K562 (cell line): Measurements from ENCODE around the gene ACOT9. TPM values are rescaled to one million over a fixed set of nuclear protein-coding genes. Genes with fewer than 3 reads are reported as not detected.

ENCODE experiments used
- ARID4B ChIP-seq: sonication (generic); formaldehyde crosslinking; IDR thresholded peaks from 2 replicates; pipeline ENCODE4 v1.8.0; 2022; ENCODE audit warnings: mild to moderate bottlenecking, missing genetic modification reagents
- CBX3 ChIP-seq, 2 experiments: IDR thresholded peaks; 1 replicate in 1 of 2; 2 replicates in 1 of 2; pipeline ENCODE4 v1.6.1; 2012; ENCODE audit warnings: inconsistent platforms in 2 of 2, low read length in 2 of 2, borderline replicate concordance in 1 of 2, control low read depth in 1 of 2
- CTCF ChIP-seq, 3 experiments: IDR thresholded peaks in 2 of 3; conservative IDR thresholded peaks in 1 of 3; 2 replicates each; pipeline ENCODE4 v1.5.1; 2011 to 2012; ENCODE audit warnings: low read length in 3 of 3, mild to moderate bottlenecking in 3 of 3, control low read depth in 2 of 3, improper control_type of control experiment in 1 of 3, inconsistent platforms in 1 of 3, low read depth in 1 of 3, mixed read lengths in 1 of 3, moderate library complexity in 1 of 3; ENCODE audit not compliant: insufficient read depth in 2 of 3
- GTF2B ChIP-seq: IDR thresholded peaks from 2 replicates; pipeline ENCODE4 v1.6.1; 2011; ENCODE audit not compliant: insufficient read length; ENCODE audit errors: extremely low read depth
- HINFP ChIP-seq: fragments of 450-650 bp; conservative IDR thresholded peaks from 2 replicates; pipeline ENCODE4 v1.6.1; 2016; ENCODE audit warnings: missing genetic modification characterization, low read depth, mild to moderate bottlenecking, control low read depth, missing compliant biosample characterization
- HNRNPUL1 ChIP-seq: fragments of 200-400 bp; formaldehyde crosslinking; IDR thresholded peaks from 2 replicates; pipeline ENCODE4 v1.6.1; 2017; ENCODE audit warnings: low read length
- JUND ChIP-seq, 2 experiments: IDR thresholded peaks; 2 replicates in 1 of 2; 3 replicates in 1 of 2; pipeline ENCODE4 v1.6.1; 2011; ENCODE audit warnings: borderline replicate concordance in 2 of 2, low read depth in 2 of 2, low read length in 2 of 2, improper control_type of control experiment in 1 of 2, missing biosample characterization in 1 of 2, missing genetic modification characterization in 1 of 2, missing genetic modification reagents in 1 of 2
- LCOR ChIP-seq: sonication (generic); formaldehyde crosslinking; IDR thresholded peaks from 2 replicates; pipeline ENCODE4 v1.8.0; 2022; ENCODE audit warnings: mild to moderate bottlenecking, missing genetic modification reagents
- MLX ChIP-seq, 2 experiments: fragments of 450-650 bp in 1 of 2; sonication (generic) in 1 of 2; formaldehyde crosslinking; conservative IDR thresholded peaks; 2 replicates each; pipeline versions ENCODE4 v1.4.0 to v1.8.1; 2020 to 2022; ENCODE audit warnings: mild to moderate bottlenecking in 1 of 2, missing genetic modification reagents in 1 of 2
- NBN ChIP-seq: fragments of 450-650 bp; IDR thresholded peaks from 2 replicates; pipeline ENCODE4 v1.6.1; 2016; ENCODE audit warnings: low read depth, mild to moderate bottlenecking
- RBFOX2 ChIP-seq: fragments of 200-400 bp; formaldehyde crosslinking; IDR thresholded peaks from 2 replicates; pipeline ENCODE4 v1.6.1; 2017; ENCODE audit warnings: low read depth, mild to moderate bottlenecking, low read length, moderate library complexity
- SPI1 ChIP-seq: IDR thresholded peaks from 2 replicates; pipeline ENCODE4 v1.6.1; 2011; ENCODE audit warnings: low read depth, low read length, control low read depth, borderline replicate concordance
- ZNF134 ChIP-seq: fragments of 250-450 bp; sonication (Bioruptor Pico); conservative IDR thresholded peaks from 2 replicates; pipeline ENCODE4 v1.4.0; 2020
- ZNF75A ChIP-seq: fragments of 450-650 bp; formaldehyde crosslinking; IDR thresholded peaks from 2 replicates; pipeline ENCODE4 v1.4.0; 2020; ENCODE audit warnings: mild to moderate bottlenecking
- ZNF830 ChIP-seq: fragments of 250-450 bp; sonication (Bioruptor Pico); IDR thresholded peaks from 2 replicates; pipeline ENCODE4 v1.5.0; 2021; ENCODE audit warnings: mild to moderate bottlenecking
- ZSCAN32 ChIP-seq: fragments of 450-650 bp; formaldehyde crosslinking; IDR thresholded peaks from 2 replicates; pipeline ENCODE4 v1.4.0; 2020; ENCODE audit warnings: mild to moderate bottlenecking, moderate library complexity
- polyA plus RNA-seq, 8 experiments: library from polyadenylated mRNA; depleted of rRNA in 4 of 8; stranded (reverse) in 5 of 8; unstranded in 3 of 8; fragments of >200 nt; fragmentation: Nextera tagmentation in 2 of 8; fragmentation: Illumina TruSeq in 1 of 8; extraction: Ambion mirVana in 2 of 8; extraction: Trizol in 1 of 8; gene quantifications; 2 replicates each; pipeline versions ENCODE4 v1.2.1 to v1.2.3, GENCODE V29; 2011 to 2014; ENCODE audit warnings: inconsistent platforms in 1 of 8, missing spikeins in 1 of 8
- total RNA-seq, 7 experiments: library from RNA; depleted of rRNA in 6 of 7; stranded (reverse); fragments of >200 nt in 6 of 7; fragmentation: Illumina TruSeq in 2 of 7; extraction: Trizol in 2 of 7; gene quantifications; 2 replicates each; pipeline versions ENCODE4 v1.2.1 to v1.2.3, GENCODE V29; 2011 to 2021; ENCODE audit warnings: low replicate concordance in 1 of 7

ACOT9 gene
- total and polyA plus RNA-seq, 9 of the 15 experiments (the other 6 are each of a cell fraction or from before 2014, with no cell fraction given) = 31.2 to 80.9 (median 45.3) TPM

- no peak for TF ChIP-seq MLX (CRISPR knock-in tag; conservative IDR thresholded peaks at IDR 0.05)
- no peak for TF ChIP-seq CBX3 (IDR thresholded peaks at IDR 0.05; ENCODE audit: borderline replicate concordance in 1 of 2, low read length in 2 of 2)
- TF ChIP-seq NBN = 0 out of 2 replicates have a peak, but pooled peaks have one; percentile 13
- TF ChIP-seq RBFOX2 = peak; percentile 25; the same call in 1 of the 2 replicates
- TF ChIP-seq CTCF (IDR thresholded peaks at IDR 0.05 in 2 of 3, conservative IDR thresholded peaks at IDR 0.05 in 1 of 3; ENCODE audit: insufficient read depth in 2 of 3, low read depth in 1 of 3, low read length in 3 of 3) = no peak
- no peak for TF ChIP-seq SPI1
- TF ChIP-seq ARID4B (CRISPR knock-in tag) = peak; percentile 5; the same call in 1 of the 2 replicates
- no peak for TF ChIP-seq GTF2B
- TF ChIP-seq ZNF830 (CRISPR knock-in tag) = no peak
- TF ChIP-seq LCOR (CRISPR knock-in tag) = 0 out of 2 replicates have a peak, but pooled peaks have one; percentile 19
- TF ChIP-seq HINFP (tag) = no peak
- TF ChIP-seq ZNF134 (CRISPR knock-in tag) = no peak
- TF ChIP-seq HNRNPUL1 = no peak
- no peak for TF ChIP-seq ZNF75A (CRISPR knock-in tag)
- no peak for TF ChIP-seq JUND (IDR thresholded peaks at IDR 0.05; ENCODE audit: borderline replicate concordance, low read depth, low read length)
- no peak for TF ChIP-seq JUND (tag; IDR thresholded peaks at IDR 0.05; ENCODE audit: borderline replicate concordance, low read depth, low read length)
- no peak for TF ChIP-seq ZSCAN32 (CRISPR knock-in tag)
Observed at GRCh38 chrX:23783589-23784469, 40.8 kb upstream of the ACOT9 start (continued).
